HG03354 (cell line): ENCODE data around the gene PLCD3.
A peak's percentile ranks its signal among the peaks of the same experiment; 100 is the strongest.

Experiments used
- ATAC-seq: cut with Tn5 transposase; IDR thresholded peaks from one replicate; pipeline ENCODE4 v1.9.1; 2021; ENCODE audit warnings: mild to moderate bottlenecking; ENCODE audit not compliant: unreplicated experiment, poor library complexity, severe bottlenecking

PLCD3 gene

DNA sequence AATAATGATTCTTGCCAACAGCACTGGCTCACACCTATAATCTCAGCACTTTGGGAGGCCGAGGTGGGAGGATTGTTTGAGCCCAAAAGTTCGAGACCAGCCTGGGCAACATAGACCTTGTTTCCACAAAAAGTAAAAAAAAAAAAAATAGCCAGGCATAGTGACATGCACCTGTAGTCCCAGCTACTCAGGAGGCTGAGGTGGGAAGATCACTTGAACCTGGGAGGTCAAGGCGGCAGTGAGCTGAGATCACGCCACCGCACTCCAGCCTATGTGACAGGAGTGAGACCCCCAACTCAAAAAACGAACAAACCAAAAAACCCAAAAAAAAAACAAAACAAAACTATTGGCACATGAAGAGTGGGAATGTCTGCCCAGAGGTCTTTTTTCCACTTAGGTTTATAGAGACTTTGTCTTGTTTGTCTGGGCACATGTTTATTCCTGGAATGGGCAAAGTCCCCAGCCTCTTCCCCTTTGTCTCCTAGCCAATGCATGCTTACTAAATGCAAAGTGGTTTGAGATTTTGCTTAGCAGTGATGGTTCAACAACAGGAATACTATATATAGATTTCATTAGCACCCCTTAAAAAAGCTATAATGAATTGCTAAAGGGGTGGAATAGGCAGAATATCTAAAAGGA lies 45.3 kb downstream of the PLCD3 start:
- ATAC-seq, result no peak

DNA sequence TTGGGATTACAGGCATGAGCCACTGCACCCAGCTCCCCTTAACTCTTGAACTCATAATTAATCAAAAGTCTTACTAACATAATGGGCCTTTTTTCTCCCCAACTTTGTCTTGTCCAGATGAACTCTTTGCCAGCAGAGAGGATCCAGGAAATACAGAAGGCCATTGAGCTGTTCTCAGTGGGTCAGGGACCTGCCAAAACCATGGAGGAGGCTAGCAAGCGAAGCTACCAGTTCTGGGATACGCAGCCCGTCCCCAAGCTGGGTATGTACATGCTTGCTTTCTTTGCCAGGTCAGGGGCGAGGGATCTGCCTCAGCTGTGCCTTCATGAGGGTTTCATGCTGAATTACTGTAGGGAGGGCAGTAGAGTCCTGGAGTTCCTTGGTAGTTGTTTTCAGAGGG lies 45.9 kb downstream of the PLCD3 start:
- no peak for ATAC-seq

DNA sequence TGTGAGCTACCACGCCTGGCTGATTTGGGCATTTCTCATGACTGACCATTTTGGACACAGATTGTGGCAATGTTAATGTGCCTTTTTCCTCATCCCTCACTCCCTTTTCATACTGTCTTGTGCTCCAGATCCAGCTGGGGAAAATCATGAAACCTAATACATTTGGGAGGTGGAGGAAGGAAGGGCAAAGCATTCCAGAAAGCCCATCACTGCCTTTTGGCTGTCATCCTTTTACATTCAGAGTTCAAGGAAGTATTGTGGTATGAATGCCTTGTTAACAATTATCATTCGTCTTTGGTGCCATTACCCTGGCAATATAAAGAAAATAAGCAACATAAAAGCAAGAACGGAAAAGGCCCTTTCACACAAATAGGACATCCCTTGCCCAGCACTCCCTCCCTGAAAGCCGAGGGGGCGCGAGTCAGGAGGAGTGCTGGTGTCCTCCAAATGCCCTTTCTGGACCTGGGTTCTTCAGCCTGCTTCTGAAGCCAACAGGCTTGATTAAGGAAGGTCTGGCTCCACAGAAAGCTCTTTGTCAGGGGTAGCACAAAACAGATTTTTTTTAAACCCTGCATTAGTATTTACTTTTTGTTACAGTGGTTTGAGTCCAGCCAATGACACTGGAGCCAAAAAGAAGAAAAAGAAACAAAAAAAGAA lies 51.1 kb downstream of the PLCD3 start:
- ATAC-seq, result no peak

DNA sequence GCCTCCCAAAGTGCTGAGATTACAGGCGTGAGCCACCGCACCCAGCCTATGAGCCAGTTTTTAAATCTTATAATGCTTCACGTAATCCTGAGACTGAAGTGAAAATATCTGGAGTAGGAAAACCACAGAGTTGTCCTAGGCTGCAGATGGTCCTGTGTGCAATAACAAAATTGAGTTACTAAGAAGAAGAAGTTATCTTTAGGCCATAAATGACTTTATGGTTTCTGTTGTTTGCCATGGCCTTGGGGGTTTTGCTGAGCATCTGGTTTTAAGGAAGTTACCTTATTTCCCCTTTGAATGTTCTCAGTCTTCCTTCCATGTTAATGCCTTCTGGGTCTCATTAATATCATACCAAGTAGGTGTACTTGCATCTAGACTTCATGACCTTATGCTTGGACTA lies 54.7 kb downstream of the PLCD3 start:
- no peak for ATAC-seq

DNA sequence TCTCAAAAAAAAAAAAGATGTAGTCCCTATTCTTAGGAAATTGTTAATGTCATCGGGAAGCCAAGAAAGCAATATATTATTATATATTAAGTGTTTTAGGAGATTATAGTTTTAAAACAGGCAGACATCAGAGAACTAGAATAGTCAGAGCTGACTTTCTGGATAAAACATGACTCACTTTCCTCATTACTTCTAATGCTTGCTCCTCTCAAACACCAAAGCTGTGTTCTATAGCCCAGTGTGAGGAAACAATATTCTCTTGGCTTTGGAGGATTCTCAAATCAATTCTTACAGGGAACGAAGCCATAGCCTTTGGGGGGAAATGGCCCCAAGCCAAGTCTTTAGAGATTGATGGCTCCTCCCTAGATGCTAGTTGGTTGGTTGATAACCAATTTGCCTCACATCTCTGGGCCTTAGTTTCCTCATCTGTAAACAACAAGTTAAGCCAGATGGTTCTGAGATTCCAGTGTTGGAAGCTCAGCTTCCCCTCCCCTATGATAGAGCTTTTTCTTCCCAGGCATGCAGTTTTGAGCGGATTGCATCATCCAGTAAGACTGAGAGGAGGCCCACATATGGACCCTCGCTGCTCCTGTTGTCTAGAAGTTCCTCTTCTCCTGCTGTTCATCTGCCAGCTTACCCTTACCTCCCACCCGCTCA lies 58.8 kb downstream of the PLCD3 start:
- ATAC-seq, result no peak

DNA sequence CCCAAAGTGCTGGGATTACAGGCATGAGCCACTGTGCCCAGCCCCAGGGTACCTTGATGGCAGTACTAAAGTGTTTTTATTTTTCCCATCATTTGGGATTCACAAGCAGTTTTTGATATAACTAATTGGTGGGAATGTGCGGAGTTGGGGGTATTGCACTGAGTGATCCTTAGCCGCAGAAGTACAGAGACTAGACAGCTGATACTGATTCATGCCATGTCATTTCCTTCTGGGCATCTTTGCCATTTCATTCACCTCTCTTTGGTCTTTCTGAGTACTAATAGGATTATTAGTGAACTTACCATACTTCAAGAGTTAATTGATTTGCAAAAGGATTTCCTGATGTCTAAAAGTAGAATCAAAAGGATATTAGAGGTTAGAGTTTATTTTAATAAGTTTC lies 61.5 kb downstream of the PLCD3 start:
- no peak for ATAC-seq

DNA sequence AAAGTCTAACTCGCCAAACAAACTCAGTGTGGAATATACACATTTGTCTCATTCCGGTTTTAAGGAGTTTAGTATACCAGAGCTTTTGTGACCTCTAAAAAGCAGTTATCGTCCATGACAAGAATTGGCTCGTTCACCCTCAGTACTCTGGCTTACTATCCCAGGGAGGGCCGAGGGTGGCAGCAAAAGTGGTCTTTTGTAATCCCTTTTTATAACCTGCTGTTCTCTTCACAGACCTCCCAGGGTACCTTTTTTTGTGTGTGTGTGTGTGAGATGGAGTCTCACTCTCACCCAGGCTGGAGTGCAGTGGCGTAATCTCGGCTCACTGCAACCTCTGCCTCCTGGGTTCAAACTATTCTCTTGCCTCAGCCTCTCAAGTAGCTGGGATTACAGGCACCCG lies 62.3 kb downstream of the PLCD3 start:
- no peak for ATAC-seq

DNA sequence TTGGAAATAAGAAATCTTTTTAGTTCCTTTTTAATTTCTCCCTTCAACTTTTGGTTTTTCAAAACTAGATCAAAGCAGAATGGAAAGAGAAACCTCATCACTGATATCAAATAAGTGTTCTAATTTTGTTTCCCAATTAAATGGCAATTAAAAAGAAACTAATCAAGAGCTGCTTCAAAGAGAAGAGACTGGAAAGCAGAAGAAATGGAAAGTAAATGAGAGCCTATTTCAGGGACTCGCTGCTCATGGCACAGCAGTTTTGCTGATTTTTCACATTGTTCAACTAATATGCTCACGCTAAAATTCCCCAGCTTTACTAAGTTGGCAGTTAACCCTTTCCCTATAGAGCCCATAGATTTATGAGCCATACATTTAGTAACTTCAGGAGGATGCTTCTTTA lies 64.7 kb downstream of the PLCD3 start:
- no peak for ATAC-seq

DNA sequence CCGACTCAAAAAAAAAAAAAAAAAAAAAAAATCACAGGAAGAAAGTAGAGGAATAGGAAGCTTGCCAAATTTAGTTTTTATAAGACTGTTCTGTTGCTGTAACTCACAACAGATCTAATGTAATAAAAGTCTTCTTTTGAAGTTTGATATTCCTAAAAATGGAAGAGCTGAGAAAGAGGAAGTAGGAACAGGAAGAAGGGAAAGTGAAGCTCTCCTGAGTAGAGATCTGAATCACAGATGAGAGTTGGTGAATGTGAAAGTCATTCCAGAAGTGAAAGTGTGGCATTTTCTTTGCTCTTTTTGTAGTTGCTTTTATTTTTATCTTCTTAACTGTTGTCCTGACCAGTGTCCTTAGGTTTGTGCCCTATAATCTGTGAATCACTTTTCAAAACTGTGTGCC lies 69.1 kb downstream of the PLCD3 start:
- no peak for ATAC-seq

DNA sequence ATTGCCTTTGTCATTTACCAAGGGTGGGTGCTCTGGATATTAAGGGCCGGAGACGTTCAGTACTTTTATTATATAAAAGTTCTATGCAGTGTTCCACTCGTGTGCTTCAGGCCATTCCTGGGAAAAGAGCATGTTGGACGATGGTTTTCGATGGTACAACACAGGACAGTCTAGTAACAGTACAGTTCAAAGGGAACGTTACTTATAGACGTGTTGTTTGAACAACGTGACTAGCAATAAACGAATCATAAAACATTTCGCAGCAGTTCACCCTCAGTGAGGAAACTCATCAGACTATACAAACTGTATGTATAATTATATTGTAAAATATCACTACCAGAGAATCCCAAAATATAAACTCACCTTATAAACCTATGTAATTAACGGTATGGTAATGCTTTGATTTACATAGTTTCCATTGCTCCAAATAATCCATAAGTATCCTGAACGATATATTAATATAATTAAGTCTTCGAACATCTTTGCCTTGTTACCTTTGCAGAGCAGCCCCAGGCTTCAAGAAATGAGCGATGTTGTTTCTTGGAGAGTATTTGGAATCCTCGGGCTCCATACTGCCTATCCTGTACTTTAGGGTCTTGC lies 70.6 kb downstream of the PLCD3 start:
- no peak for ATAC-seq

DNA sequence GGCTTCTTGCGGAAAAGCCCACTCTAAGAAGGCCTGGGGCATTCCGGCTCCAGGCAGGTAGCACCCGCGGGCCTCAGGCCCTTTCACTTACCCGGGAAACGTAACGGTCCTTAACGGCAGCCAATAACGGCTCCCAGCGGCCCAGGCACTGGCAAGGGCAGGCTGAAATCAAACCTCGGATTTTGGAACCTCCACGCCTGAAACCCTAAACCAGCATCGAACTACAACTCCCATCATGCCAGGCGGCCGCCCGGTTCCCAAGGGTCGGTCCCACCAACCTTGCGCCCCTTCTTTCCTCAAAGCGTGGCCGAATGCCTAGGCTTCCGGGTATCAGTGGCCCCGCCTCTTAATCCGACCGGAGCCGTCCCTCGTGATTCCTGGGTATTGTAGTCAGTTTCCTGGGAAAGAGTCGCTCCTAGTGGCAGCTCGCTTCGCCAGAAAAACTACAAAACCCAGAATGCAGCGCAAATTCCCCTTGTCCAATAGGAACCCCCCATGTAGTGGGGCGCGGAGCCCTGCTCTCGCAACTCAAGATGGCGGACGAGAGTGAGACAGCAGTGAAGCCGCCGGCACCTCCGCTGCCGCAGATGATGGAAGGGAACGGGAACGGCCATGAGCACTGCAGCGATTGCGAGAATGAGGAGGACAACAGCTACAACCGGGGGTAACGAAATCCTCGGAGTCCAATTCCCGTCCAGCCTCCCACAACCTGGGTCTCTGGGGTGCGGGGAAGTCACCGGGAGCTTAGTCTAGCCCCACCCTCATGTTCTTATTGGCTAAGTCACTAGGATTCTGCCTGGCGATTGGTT lies 71.3 kb downstream of the PLCD3 start, which contains the start of gene NMT1:
Gene NMT1 (plus strand): TSS at position 521 of the 809 bp plus-strand sequence. CDS start 13 bp downstream, at position 534.
- ATAC-seq, result peak; percentile 89

DNA sequence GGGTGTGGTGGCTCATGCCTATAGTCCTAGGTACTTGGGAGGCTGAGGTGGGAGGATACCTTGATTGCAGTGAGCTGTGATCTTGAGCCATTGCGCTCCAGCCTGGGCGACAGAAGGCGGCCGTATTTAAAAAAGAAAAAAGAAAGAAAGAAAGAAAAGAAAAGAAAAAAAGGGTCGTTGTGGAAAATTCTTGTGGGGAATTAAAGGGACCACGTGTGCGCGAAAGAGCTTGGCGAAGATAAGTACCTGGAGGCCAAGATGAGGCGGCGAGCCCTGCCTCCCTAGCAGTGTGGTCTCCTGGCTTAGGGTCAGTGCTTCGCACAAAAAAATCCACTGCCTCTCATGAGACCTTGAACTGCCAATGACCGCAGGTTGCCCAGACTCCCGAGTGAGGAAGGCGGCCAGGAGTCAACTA lies 71.9 kb downstream of the PLCD3 start:
- no peak for ATAC-seq
